ENCODE data around the gene CEBPZ.

DNA sequence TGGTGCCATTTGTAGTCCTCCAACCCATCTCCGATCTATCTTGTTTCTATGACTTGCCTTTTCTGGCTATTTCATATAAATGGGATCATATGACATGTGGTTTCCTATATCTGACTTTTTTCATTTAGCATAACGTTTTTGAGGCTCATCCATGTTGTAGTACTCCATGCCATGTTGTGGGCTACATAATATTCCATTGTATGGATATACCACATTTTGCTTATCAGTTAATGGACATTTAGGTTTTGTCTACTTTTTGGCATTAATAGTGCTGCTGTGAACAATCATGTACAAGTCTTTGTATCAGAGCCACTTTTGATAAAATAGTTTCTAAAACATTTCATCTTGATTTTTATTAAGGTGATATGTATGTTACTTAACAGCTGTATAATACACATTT lies 27.7 kb downstream of the CEBPZ start:
- TF ChIP-seq, protein P1, sequence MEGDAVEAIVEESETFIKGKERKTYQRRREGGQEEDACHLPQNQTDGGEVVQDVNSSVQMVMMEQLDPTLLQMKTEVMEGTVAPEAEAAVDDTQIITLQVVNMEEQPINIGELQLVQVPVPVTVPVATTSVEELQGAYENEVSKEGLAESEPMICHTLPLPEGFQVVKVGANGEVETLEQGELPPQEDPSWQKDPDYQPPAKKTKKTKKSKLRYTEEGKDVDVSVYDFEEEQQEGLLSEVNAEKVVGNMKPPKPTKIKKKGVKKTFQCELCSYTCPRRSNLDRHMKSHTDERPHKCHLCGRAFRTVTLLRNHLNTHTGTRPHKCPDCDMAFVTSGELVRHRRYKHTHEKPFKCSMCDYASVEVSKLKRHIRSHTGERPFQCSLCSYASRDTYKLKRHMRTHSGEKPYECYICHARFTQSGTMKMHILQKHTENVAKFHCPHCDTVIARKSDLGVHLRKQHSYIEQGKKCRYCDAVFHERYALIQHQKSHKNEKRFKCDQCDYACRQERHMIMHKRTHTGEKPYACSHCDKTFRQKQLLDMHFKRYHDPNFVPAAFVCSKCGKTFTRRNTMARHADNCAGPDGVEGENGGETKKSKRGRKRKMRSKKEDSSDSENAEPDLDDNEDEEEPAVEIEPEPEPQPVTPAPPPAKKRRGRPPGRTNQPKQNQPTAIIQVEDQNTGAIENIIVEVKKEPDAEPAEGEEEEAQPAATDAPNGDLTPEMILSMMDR (IDR thresholded peaks at IDR 0.05), result no peak
- TF ChIP-seq POLR2A (IDR thresholded peaks at IDR 0.05), result no peak
